Muscle layer of duodenum (tissue), 2 donors: ENCODE results near the gene PHLDA1.
A peak's percentile ranks its signal among the peaks of the same experiment; 100 is the strongest.

ENCODE experiments used
- H3K27ac ChIP-seq: one replicate; pipeline ENCODE4 v1.7.0; 2013; ENCODE audit warnings: mild to moderate bottlenecking, low read length
- H3K27me3 ChIP-seq: one replicate; pipeline ENCODE4 v1.7.0; 2013; ENCODE audit warnings: low read depth, mild to moderate bottlenecking, control low read depth, low read length
- H3K36me3 ChIP-seq, 2 donors: one replicate each; pipeline ENCODE4 v1.7.0; 2013; ENCODE audit warnings: low read length in 2 of 2, control low read depth in 1 of 2, mild to moderate bottlenecking in 1 of 2; ENCODE audit not compliant: insufficient read depth in 2 of 2, control insufficient read depth in 1 of 2
- H3K4me1 ChIP-seq, 2 donors: one replicate each; pipeline ENCODE4 v1.7.0; 2013; ENCODE audit warnings: low read length in 2 of 2, mild to moderate bottlenecking in 2 of 2, control low read depth in 1 of 2, moderate library complexity in 1 of 2; ENCODE audit not compliant: insufficient read depth in 2 of 2, control insufficient read depth in 1 of 2
- H3K4me3 ChIP-seq, 2 donors: one replicate each; pipeline ENCODE4 v1.7.0; 2013; ENCODE audit warnings: low read length in 2 of 2, low read depth in 1 of 2, mild to moderate bottlenecking in 1 of 2
- H3K9me3 ChIP-seq, 2 donors: one replicate each; pipeline ENCODE4 v1.7.0; 2013; ENCODE audit warnings: low read length in 2 of 2, control low read depth in 1 of 2, mild to moderate bottlenecking in 1 of 2; ENCODE audit not compliant: control insufficient read depth in 1 of 2
- donor health status: healthy.

PHLDA1 gene

GRCh38 chr12:76025601-76026575, 5.7 kb downstream of the PHLDA1 start:
- Histone ChIP-seq H3K27ac (no peak overlapping the region), H3K4me1 (no peaks in the 10 kb centered on the region)

GRCh38 chr12:76024942-76025600, 6.5 kb downstream of the PHLDA1 start:
- H3K27me3 ChIP-seq: no peaks in the 10 kb centered on the region
- H3K27ac ChIP-seq: no peak overlapping the region
- no peak overlapping the region for H3K4me3 ChIP-seq
- no peaks in the 10 kb centered on the region for H3K9me3 ChIP-seq
- peaks cover 0 to 4% of the 10 kb centered on the region in 2 donors for H3K36me3 ChIP-seq
- H3K4me1 ChIP-seq: peaks cover 0 to 3% of the 10 kb centered on the region in 2 donors

More at GRCh38 chr12:76025601-76026575, 5.7 kb downstream of the PHLDA1 start:
- no peak overlapping the region for H3K4me3 ChIP-seq
- H3K27me3 ChIP-seq: no peaks in the 10 kb centered on the region
- H3K36me3 ChIP-seq: no peaks in the 10 kb centered on the region
- H3K9me3 ChIP-seq: no peaks in the 10 kb centered on the region

- Histone ChIP-seq H3K4me3 (no peak overlapping the region), H3K9me3 (no peaks in the 10 kb centered on the region), H3K27me3 (no peaks in the 10 kb centered on the region), H3K36me3 (peaks cover 0 to 4% of the 10 kb centered on the region in 2 donors), H3K4me1 (peaks cover 0 to 5% of the 10 kb centered on the region in 2 donors), H3K27ac (no peak overlapping the region)
Observed at GRCh38 chr12:76024102-76024781, 7.3 kb downstream of the PHLDA1 start.

GRCh38 chr12:76023069-76023690, 8.4 kb downstream of the PHLDA1 start:
- no peaks in the 10 kb centered on the region for H3K9me3 ChIP-seq

GRCh38 chr12:76022506-76022905, 9.1 kb downstream of the PHLDA1 start:
- peaks cover 0 to 5% of the 10 kb centered on the region in 2 donors for H3K4me1 ChIP-seq
- no peak overlapping the region for H3K27ac ChIP-seq
- H3K4me3 ChIP-seq: no peak overlapping the region
- H3K36me3 ChIP-seq: peaks cover 0 to 4% of the 10 kb centered on the region in 2 donors
- H3K9me3 ChIP-seq: no peaks in the 10 kb centered on the region
- H3K27me3 ChIP-seq: no peaks in the 10 kb centered on the region

More at GRCh38 chr12:76023069-76023690, 8.4 kb downstream of the PHLDA1 start:
- Histone ChIP-seq H3K4me3 (no peak overlapping the region), H3K27me3 (no peaks in the 10 kb centered on the region), H3K4me1 (peaks cover 0 to 5% of the 10 kb centered on the region in 2 donors), H3K27ac (no peak overlapping the region), H3K36me3 (peaks cover 0 to 4% of the 10 kb centered on the region in 2 donors)

GRCh38 chr12:76020731-76021672, 10.6 kb downstream of the PHLDA1 start:
- Histone ChIP-seq H3K4me3 (no peak overlapping the region), H3K4me1 (peaks cover 0 to 5% of the 10 kb centered on the region in 2 donors), H3K27me3 (no peaks in the 10 kb centered on the region), H3K27ac (peak overlapping the region; percentile 56), H3K36me3 (peaks cover 0 to 4% of the 10 kb centered on the region in 2 donors), H3K9me3 (no peaks in the 10 kb centered on the region)

- no peak overlapping the region for H3K4me3 ChIP-seq
- H3K9me3 ChIP-seq: no peaks in the 10 kb centered on the region
- H3K36me3 ChIP-seq: peaks cover 0 to 4% of the 10 kb centered on the region in 2 donors
- peaks cover 0 to 5% of the 10 kb centered on the region in 2 donors for H3K4me1 ChIP-seq
- H3K27me3 ChIP-seq: no peaks in the 10 kb centered on the region
- peak overlapping the region; percentile 56 for H3K27ac ChIP-seq
Observed at GRCh38 chr12:76020281-76020680, 11.3 kb downstream of the PHLDA1 start.

- Histone ChIP-seq H3K4me1 (peaks cover 0 to 5% of the 10 kb centered on the region in 2 donors), H3K27ac (no peak overlapping the region), H3K27me3 (no peaks in the 10 kb centered on the region), H3K4me3 (no peak overlapping the region), H3K9me3 (no peaks in the 10 kb centered on the region), H3K36me3 (peaks cover 0 to 4% of the 10 kb centered on the region in 2 donors)
Observed at GRCh38 chr12:76018672-76019071, 12.9 kb downstream of the PHLDA1 start.

- Histone ChIP-seq H3K4me1 (peaks cover 0 to 5% of the 10 kb centered on the region in 2 donors), H3K9me3 (no peaks in the 10 kb centered on the region), H3K27ac (no peak overlapping the region), H3K36me3 (peaks cover 0 to 4% of the 10 kb centered on the region in 2 donors), H3K27me3 (no peaks in the 10 kb centered on the region), H3K4me3 (no peak overlapping the region)
Observed at GRCh38 chr12:76018111-76018510, 13.5 kb downstream of the PHLDA1 start.

GRCh38 chr12:76014007-76014406, 17.6 kb downstream of the PHLDA1 start:
- H3K27me3 ChIP-seq: no peaks in the 10 kb centered on the region
- H3K4me3 ChIP-seq: no peak overlapping the region
- H3K4me1 ChIP-seq: no peaks in the 10 kb centered on the region
- H3K36me3 ChIP-seq: no peaks in the 10 kb centered on the region
- no peaks in the 10 kb centered on the region for H3K9me3 ChIP-seq
- no peak overlapping the region for H3K27ac ChIP-seq
